Measurements from ENCODE around the gene CEP85.

- TF ChIP-seq CTCF (IDR thresholded peaks at IDR 0.05 in 8 of 11, conservative IDR thresholded peaks at IDR 0.05 in 3 of 11): no peak
- TF ChIP-seq POLR2AphosphoS5 (IDR thresholded peaks at IDR 0.05): no peak
These were observed 44.2 kb upstream of the CEP85 start for GRCh38 chr1:26189751-26190275.

All from spleen (tissue), 7 donors.